OCI-LY1 (cell line): Measurements from ENCODE around the gene IGFL2.

Experiments used
- CTCF ChIP-seq: fragments of 200-600 bp; sonication (generic), shearing (Covaris generic); IDR thresholded peaks from 2 replicates; pipeline ENCODE4 v1.5.1; 2017; ENCODE audit warnings: mild to moderate bottlenecking, antibody characterized with exemption, low read length, moderate library complexity, mixed read lengths
- EZH2 ChIP-seq: fragments of 200-600 bp; sonication (generic), shearing (Covaris generic); IDR thresholded peaks from 2 replicates; pipeline ENCODE4 v1.8.0; 2017; ENCODE audit warnings: borderline replicate concordance, mixed run types, mild to moderate bottlenecking, antibody characterized with exemption, low read length, moderate library complexity, mixed read lengths

- TF ChIP-seq CTCF (no peak), EZH2 (no peak)
Measured at GRCh38 chr19:46112527-46112926, 35.5 kb upstream of the IGFL2 start.
